Stimulated activated CD4-positive, alpha-beta T cell treated with anti-CD3 and anti-CD28 coated beads, Interleukin-1b, Interleukin-23, amount 100 ng/mL, for 48 hours (primary cell): ENCODE data around the gene CD79A.
"Not testable (repeated sequence)": the region's sequence is repeated elsewhere in the genome, so short reads cannot be mapped to it uniquely, and the experiment has no call there.

Source experiments
- DNase-seq: peaks from one replicate; pipeline ENCODE4 v3.0.0-alpha.2; 2020

CD79A gene

DNA sequence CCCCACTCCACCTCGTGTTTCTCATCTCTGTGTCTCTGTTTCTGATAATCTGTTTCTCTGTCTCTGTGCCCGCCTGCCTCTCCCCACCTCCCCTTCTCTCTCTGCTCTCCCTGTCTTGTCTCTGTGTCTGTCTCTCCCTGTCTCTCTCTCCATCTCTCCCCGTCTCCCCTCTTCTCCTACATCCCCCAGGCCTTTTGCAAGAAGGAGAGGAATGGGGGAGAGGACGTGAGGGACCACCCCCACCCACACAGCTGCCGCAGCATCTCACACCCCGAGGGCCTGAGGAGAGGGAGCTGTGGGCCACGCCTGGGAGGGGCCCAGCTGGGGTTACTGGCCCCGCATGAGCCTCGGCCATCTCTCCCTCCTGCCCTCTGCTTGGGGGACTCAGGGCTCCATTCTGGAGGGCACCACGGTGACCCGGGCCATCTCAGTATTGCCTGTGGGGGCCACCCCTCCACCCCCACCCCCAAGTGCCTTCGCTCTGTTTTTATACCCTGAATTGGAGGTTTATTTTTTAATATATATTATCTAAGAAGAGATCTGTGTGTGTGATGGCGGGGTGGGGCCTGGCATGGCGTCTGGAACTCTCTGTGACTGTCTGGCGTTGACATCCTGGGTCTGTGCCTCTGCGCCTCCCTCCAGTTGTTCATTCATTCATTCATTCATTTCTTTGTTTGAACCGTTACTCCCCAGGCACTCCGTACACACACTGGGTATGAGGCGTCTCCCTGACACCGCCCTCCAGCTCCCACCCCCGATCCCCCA, 30.0 kb downstream of the CD79A start:
- DNase-seq, result no peak

DNA sequence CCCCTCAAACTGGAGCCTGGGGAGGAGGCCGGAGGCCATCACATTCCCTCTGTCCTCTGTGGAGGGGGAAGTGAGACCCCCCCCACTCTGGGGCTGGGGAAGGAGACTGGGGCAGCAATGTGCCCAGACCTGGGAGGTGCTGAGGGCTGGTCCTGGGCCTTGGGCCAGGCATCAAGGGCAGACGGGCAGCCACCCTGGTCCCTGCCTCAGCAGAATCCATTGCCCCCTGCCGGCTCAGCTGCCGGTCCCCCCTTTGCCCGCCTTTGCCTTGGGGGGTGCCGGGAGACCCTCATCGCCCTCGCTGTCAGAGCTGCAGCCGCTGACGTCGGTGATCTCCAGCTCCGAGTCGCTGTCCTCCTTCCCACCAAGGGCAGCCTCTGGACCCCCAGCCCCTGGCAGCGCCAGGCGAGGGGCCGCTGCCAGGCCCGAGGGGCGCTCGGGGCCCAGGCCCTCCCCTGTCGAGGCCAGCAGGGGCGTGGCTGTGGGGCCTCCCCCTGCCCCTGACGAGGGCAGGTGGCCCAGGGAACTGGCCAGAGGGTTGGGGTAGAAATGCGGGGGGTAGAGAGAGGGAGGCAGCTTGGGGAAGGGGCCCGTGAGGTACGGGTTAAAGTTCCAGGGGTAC, 31.0 kb downstream of the CD79A start:
- DNase-seq, result no peak

DNA sequence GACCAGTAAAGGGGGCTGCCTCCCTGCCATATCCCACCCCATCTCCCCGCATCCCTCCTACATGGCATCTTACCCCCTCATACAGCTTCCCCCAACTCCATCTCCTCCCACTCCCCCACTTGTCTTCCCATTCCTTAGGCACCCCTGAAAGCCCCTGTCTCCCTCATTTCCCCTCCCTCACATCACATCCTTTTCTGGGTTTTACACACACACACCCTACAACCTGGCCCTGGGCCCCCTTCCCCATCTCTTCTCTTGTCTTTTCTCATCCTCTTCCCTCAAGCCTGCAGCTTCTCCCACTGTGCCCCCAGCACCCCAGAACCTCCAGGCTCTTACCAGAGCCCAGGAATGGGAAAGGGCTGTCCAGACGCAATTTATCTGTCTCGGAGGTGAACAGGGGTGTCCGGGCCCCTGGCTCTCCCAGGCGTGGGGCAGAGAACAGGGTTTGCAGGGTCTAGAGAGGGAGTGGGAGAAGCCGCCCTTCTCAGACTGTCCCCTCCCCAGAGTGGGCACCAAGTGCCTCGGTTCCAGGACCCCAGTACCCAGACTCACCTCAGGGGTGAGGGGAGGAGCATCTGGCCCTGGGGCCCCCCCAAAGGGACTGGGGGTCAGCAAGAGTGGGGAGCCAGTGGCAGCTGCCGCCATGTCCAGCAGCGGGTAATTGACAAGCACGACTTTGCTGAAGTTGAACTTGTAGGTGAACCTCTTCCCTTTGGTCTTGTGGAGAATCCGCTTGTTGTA, 31.8 kb downstream of the CD79A start:
- no peak for DNase-seq

DNA sequence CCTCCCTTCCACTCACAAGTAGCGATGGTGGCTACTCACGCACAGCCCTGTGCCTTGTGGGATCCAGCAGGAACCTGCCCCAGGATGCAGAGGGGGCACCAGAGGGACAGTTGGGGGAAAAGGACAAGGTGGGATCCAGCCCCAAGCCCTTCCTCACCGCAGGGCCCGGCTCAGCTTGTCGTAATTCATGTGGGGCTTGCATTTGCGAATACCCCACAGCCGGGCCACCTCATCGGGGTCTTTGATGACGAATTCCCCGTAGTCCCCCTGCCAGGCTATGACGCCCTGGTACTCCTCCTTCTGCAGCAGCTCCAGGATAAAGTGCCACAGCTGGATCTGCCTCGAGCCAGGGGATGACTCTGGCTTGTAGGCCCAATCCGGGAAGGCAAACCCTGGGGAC, 32.6 kb downstream of the CD79A start:
- DNase-seq, result no peak

DNA sequence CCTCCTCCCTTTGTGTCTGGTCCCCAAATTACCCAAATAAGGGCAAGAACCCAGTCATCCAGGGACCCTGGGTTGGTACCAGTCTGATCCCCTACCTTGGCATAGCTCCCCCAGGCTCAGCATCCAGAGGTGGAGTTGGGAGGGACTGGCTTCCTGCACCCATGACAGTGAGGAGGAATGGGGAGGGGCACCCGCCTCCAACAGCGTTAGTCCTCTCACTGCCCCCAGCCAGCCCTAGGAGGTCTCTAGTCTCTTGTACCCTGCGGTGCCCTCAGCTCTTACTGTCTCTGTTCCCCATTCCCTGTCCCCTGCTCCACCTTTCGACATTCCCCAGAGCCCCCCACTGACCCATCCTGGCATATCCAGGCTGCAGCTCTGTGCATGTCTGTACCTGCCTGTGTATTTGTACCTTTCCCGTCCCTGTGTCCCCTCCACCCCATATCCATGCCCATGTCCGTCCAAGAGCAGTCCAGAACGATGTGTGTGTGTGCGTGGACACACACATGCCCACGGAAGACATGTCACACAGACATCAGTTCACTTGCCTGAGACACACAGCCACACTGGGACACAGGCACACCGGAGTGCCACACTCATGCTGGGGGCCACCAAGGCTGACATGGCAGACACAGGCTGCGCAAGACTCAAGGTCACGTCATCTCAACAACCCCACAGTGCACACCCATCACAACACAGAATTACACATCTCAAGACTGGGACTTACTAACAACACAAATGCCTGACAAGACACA, 33.3 kb downstream of the CD79A start:
- no peak for DNase-seq

DNA sequence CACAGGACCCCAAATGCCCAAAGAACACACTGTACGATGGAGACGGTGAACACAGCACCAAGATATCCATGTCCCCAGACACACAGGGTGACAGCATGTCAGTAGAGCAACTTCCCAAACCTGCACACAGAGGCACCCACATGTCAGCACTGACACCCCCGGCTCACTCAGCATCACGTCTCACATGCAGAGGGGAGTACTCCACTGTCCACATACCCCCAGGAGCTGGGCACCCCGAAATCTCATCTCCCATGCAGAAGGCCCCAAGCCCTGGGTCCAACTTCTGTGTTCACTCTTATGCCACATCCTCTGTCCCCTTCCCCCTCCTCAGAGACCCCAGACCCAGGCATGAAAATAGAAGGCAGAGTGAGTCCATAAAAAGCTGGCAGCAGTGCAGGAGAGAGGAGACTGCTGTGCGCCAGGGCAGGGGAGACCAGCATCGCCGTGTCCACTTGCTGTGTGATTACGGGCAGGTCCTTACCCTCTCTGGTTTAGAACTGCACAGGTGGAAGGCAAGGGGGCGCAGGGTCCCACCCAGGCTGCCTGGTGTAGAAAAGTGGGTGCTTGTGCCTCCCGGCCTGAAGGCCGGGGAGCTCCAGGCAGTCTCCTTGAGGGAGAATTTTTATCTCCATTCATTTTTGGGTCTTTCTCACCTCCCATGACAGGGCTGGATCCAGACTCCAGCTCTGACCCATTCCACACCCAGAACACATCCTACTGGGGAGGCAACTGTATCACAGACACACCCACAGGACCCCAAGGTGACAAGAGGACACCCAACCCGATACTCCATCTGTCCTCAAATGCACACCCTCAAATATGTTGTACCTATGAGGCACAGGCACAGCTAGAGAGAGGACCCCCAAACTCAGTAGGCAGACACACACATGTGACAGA, 34.2 kb downstream of the CD79A start:
- no peak for DNase-seq

DNA sequence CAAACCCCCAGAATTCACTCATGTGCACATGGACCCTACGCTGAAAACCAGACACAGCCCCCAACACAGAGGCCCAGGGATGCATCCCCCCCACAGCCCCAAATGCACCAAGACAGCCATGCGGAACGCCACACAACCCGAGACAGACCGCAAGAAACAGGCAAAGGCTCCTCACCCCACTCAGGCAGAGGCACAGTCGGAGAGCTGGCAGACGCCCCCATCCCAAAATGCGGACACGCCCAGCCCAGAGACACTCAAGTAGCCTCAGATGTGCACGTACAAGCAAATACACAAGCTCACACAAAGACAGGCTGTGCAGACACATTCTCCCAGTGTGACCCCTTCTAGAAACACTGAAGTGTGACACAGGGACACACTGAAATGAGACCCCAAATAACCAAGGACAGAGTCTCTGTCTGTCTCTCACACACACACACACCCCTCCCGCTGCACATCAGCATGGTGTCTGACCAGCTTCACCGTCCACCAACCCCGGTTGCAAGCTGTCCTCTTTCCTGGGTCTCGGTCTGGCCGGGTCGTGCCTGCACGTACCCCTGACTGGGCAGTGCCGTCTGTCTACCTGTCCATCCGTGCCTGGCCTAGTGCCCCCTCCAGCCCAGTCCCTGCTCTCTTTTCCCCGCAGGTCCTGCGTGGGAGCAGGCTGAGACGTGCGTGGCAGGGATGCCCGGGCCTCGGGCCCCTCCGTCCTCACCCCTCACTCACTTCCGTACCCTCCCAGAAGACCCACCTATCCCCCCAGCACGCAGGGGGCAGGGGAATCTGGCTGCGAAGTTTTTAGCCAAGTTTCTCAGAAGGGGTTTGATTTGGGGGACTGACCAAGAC, 35.0 kb downstream of the CD79A start:
- no peak for DNase-seq

DNA sequence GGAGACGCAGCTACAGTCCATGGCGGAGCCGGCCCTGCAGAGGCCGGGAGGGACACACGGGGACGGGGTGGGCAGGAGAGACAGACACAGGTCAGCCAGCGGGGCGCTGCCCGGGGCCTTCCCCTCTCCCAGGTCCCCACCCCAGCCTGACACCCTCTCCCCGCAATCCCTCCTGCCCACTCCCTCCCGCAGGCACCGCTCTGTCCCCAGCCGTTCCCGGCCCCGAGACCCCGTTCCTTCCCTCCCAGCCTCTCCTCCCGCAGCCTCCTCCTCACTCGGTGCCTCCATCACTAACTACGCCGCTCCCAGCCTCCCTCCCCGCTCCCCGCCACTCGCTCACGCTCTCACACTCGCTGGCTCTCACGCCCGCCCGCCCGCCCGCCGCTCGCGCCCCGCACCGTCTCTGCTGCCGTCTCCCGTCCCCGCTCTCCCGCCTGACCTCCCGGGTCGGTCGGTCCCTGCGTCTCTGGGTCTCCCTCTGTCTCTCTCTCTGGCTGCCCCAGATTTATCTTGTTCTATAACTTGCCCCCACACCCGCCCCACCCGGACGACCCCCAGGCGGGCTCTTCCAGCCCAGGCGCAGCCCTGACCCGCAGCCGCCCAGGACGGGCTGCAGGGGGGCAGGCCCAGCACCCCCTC, 35.9 kb downstream of the CD79A start:
- no peak for DNase-seq

DNA sequence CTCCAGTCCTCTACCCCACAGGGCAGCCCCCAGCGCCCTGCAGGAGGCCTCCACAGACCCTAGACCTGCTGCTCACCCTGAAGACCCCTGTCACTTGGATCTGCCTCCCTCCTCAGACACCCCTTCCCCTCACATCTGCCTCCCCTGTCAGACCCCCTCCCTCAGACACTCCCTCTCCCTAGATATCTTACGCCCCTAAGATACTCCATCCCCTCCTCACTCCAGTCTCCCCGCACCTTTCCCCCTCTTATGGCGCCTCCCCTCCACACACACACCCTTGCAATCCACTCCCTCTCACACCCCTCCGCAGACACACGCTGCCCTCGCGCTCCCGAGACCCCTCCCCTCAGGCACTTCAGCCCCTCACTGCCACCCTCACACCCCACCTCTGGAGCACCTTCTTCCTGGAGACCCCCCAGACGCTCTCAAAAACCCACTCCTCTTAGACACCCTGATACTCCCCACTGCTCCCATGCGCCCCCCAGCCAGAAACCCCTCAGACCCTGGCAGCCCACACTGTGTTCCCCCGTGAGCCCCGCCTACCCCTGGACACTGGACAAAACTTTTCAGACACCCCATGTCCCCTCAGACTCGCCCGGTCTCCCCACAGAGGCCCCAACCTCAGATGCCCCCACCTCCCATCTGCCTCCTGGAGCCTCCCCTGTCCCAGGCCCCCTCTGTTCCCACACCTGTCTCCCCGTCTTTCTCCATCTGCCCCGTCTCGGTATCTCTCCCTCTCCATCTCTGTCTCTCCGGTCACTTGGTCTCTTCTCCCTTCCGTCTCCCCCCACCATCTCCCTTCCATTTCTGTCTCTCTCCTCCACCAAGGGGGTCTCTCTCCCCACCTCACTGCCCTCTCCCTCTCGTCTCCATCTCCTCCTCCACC, 36.7 kb downstream of the CD79A start:
- no peak for DNase-seq

DNA sequence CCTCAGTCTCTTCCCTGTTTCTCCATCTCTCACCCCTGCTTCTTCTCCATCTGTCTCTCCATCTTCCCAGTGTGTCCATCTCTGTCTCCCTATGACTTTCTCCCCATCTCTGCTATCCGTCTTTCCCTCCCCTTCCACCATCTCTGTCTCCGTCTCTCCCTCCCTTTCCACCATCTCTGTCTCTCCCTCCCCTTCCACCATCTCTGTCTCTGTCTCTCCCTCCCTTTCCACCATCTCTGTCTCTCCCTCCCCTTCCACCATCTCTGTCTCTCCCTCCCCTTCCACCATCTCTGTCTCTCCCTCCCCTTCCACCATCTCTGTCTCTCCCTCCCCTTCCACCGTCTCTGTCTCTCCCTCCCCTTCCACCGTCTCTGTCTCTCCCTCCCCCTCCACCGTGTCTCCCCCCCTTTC, 37.4 kb downstream of the CD79A start:
- DNase-seq, result not testable (repeated sequence)

DNA sequence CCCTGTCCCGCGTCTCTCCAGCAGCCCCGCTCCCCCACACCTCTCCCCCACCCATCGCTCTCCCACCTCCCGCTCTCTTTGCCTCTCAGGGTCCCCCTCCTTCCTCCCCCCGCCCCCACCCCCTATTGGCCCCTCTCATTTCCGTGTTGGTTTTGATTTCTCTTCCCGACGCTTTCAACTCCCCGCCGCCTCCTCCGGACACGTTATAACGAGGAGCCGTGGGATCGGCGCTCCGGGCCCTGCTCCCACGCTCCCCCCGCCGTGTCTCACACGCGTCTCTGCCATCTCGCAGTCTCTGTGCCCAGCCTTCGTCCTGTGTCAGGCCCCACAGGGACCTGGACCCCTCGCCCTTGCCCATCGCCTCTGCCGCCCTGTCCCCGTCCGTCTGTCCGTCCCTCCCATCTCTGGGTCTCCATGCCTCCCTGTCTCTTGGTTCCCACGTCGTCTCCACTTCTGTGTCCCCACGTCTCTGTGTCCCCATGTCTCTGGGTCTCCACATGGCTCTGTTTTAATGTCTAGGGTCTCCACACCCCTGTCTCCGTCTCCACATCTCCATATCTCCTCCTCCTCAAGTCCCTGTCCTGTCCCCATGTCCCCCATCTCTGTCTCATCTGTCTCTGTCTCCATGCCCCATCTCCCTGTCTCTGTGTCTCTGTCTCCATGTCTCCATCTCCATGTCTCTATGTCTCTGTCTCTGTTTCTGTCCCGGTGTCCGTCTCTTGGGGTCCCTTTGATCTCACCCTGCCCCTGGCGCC, 38.1 kb downstream of the CD79A start:
- no peak for DNase-seq

DNA sequence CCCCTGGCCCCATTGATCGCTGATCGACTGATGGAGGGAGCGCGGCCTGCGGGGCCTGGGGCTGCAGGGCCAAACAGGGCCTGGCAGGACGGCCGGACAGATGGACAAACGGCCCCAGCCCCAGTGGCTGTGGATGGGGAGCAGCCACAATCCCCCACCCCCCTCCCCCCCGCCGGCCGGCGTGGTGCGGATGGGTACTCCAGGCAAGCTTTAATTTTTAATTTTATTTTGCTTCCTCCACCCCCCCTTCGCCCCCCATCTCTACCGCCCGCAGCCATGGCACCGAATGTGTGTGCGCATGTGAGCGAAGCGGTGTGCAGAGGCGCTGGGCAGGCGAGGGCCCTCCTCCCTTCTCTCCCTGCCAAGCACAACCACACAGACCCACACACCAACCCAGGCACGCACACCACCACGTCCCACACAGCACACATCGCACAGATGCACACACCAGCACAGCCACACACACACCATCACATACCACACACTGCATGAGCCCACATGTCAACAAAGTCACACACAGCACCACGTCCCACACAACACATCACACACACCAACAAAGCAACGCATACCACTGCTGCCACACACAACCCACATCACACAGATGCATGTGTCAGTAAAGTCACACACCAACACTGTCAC, 38.8 kb downstream of the CD79A start:
- no peak for DNase-seq

DNA sequence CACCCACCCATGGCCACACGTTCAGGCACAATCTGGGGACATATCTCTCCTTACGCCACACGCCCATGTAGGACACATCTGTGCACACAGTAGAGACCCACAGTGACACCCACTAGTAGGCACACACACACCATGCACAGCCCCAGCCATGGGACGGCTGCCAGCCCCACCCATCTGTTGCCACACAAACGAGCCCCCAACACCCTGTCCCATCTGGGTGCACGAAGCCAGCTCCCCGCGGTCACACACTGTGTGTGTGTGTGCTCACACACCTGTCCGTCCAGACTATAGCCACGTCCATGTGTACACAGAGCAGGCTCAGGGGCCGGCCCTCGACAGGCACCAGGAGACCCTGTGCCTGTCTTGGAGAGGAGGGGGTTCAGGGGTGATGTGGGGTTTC, 40.6 kb downstream of the CD79A start:
- no peak for DNase-seq

DNA sequence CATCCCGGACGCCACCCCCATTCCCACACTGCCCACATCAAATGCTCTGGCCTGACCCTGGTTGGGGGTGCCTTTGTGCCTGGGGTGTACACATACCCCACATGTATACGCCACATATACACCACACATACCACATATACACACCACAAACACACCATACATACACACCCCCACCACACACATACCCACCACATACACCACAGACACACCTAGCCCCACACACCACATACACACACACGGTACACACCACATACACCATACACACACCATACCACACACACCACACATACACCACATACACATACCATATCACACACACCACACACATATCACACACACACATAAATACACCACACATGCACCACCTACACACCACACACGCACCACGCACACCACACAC, 41.0 kb downstream of the CD79A start:
- DNase-seq, result no peak

DNA sequence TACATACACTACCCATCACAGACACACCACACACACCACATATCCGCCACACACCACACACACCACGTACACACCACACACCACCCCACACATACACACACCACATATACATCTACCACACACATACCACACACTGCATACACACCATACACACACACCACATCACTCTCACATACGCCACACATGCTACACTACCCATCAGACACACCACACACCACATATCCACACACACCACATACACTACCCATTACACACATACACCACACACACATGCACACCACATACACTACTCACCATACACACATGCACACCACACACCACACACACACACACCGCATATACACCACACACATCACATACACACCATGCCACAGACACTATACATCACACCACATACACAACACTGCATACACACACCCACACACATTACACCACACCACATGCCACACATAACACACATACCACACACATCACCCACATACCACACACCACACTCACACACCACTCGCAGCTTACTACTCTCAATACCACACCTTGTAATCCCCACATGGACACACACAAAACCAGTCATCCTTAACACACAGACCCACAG, 41.7 kb downstream of the CD79A start:
- DNase-seq, result no peak

DNA sequence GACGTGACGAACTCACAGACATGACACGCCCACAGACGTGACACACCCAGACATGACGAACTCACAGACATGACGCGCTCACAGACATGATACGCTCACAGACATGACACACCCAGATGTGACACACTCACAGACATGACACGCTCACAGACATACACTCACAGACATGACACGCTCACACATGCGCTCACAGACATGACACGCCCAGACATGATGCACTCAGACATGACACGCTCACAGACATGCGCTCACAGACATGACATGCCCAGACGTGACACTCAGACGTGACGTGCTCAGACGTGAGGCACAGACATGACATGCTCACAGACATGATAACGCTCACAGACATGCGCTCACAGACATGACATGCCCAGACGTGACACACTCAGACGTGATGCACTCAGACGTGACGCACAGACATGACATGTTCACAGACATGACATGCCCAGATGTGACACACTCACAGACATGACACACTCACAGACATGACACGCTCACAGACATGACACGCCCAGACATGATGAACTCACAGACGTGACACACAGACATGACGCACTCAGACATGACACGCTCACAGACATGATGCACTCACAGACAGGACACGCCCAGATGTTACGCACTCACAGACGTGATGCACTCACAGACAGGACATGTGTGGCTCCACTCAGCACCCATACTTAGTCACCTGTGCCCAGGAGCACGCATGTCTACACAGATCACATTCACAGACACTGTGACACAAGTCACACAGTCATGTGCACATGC, 43.1 kb downstream of the CD79A start:
- no peak for DNase-seq

DNA sequence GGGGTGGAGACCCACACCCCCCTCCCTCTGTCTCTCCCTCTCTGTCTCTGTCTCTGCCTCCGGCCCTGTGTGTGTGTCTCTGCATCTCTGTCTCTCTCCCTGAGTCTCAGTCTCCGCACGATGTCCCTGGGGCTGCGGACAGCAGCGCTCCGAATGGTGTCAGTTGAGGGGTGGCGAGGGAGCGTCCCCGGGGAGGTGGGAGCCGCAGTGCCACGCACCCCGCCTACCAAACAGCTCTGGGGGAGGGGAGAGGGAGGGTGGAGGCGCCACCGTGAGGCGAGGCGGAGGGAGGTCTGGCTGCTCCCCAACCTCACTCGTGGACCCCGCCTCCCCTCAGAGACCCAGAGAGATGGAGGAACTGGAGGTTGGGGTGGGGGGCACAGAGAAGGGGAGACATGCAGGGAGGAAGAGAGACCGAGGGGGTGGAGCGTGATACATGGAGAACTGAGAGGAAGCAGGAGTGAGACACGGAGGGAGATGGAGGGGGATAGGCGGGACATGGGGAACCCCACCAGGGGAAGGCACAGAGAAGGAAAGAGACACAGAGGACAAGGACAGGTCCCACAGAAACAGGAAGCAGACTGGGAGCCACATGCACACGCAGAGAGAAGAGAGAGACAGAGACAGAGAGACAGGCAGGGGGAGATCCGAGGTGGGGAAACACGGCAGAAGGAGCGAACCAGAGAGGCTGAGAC, 44.0 kb downstream of the CD79A start:
- no peak for DNase-seq
